Measurements from ENCODE around the gene FBXL22. TPM values are rescaled to one million over a fixed set of nuclear protein-coding genes. Genes with fewer than 3 reads are reported as not detected.

The FBXL22 gene
- total and polyA plus RNA-seq, 2 donors (not counting 1 experiment from before 2014, with no cell fraction given), result 0.30 to 2.5 TPM

- H3K9me3 Mint-ChIP-seq (ENCODE audit: insufficient read depth), result no peaks in the 10 kb centered on the region
- no peak overlapping the region for H3K9ac ChIP-seq (ENCODE audit: low read length)
- no peak overlapping the region for H3K27ac ChIP-seq (ENCODE audit: low read length in 2 of 2)
- DNase-seq (no peak), ATAC-seq (ENCODE audit: low read depth) (no peak)
- H3K9me3 ChIP-seq (ENCODE audit: control extremely low read depth in 1 of 3, control insufficient read depth in 2 of 3, insufficient read depth in 1 of 3, low read length in 2 of 3), result no peaks in the 10 kb centered on the region
- TF ChIP-seq CTCF (IDR thresholded peaks at IDR 0.05) (no peak), EZH2 (IDR thresholded peaks at IDR 0.05; ENCODE audit: borderline replicate concordance, insufficient read depth, low read depth, low read length, poor library complexity, severe bottlenecking) (no peak)
- H3K27me3 Mint-ChIP-seq, result no peaks in the 10 kb centered on the region
- no peak overlapping the region for H3K4me2 ChIP-seq (replicated peaks; ENCODE audit: low read depth, low read length, poor library complexity, severe bottlenecking)
- no peak overlapping the region for H3K27ac Mint-ChIP-seq
- no peaks in the 10 kb centered on the region for H3K79me2 ChIP-seq (ENCODE audit: control insufficient read depth, insufficient read depth, low read length)
- 100% methylated on average over 1 of the region's 2 CpGs for WGBS (ENCODE audit: insufficient coverage)
- H2AFZ ChIP-seq (ENCODE audit: insufficient read depth, low read depth, low read length, poor library complexity, severe bottlenecking), result no peak overlapping the region
- H3K4me1 ChIP-seq (ENCODE audit: control insufficient read depth in 2 of 2, insufficient read depth in 2 of 2, low read length in 2 of 2), result peaks cover 0 to 3% of the 10 kb centered on the region in 2 donors
- peaks cover 4 to 79% of the 10 kb centered on the region in 2 experiments for H3K36me3 ChIP-seq (replicated peaks in 1 of 2; ENCODE audit: control extremely low read depth in 1 of 2, control insufficient read depth in 1 of 2, extremely low read depth in 1 of 2, insufficient read depth in 2 of 2, low read length in 1 of 2)
- ChIA-PET CTCF (no interaction called here), POLR2A (no interaction called here)
- no peaks in the 10 kb centered on the region for H3K27me3 ChIP-seq (replicated peaks in 1 of 4; ENCODE audit: control extremely low read depth in 1 of 4, control insufficient read depth in 3 of 4, insufficient read depth in 4 of 4, low read length in 3 of 4)
- H3K4me1 Mint-ChIP-seq, result peaks cover 7% of the 10 kb centered on the region
- intact Hi-C loops (cut with micrococcal nuclease), result no loop called here
- no peak overlapping the region for H3K4me3 ChIP-seq (ENCODE audit: control extremely low read depth in 1 of 5, extremely low read depth in 1 of 5, insufficient read depth in 1 of 5, low read depth in 2 of 5, low read length in 4 of 5)
- H4K20me1 ChIP-seq (ENCODE audit: control insufficient read depth, insufficient read depth, low read length, poor library complexity, severe bottlenecking), result no peaks in the 10 kb centered on the region
- H3K4me3 Mint-ChIP-seq, result no peak overlapping the region
These were observed 9.7 kb upstream of the FBXL22 start for GRCh38 chr15:63587527-63587926.

- Histone ChIP-seq H3K9me3 (ENCODE audit: control extremely low read depth in 1 of 3, control insufficient read depth in 2 of 3, insufficient read depth in 1 of 3, low read length in 2 of 3) (no peaks in the 10 kb centered on the region), H3K27me3 (replicated peaks in 1 of 4; ENCODE audit: control extremely low read depth in 1 of 4, control insufficient read depth in 3 of 4, insufficient read depth in 4 of 4, low read length in 3 of 4) (no peaks in the 10 kb centered on the region), H2AFZ (ENCODE audit: insufficient read depth, low read depth, low read length, poor library complexity, severe bottlenecking) (no peak overlapping the region), H3K9ac (ENCODE audit: low read length) (no peak overlapping the region), H3K27ac (ENCODE audit: low read length in 2 of 2) (no peak overlapping the region), H3K4me1 (ENCODE audit: control insufficient read depth in 2 of 2, insufficient read depth in 2 of 2, low read length in 2 of 2) (peaks cover 0 to 10% of the 10 kb centered on the region in 2 donors), H4K20me1 (ENCODE audit: control insufficient read depth, insufficient read depth, low read length, poor library complexity, severe bottlenecking) (no peaks in the 10 kb centered on the region), H3K4me2 (replicated peaks; ENCODE audit: low read depth, low read length, poor library complexity, severe bottlenecking) (no peak overlapping the region), H3K79me2 (ENCODE audit: control insufficient read depth, insufficient read depth, low read length) (no peaks in the 10 kb centered on the region), H3K36me3 (replicated peaks in 1 of 2; ENCODE audit: control extremely low read depth in 1 of 2, control insufficient read depth in 1 of 2, extremely low read depth in 1 of 2, insufficient read depth in 2 of 2, low read length in 1 of 2) (peaks cover 4 to 76% of the 10 kb centered on the region in 2 experiments), H3K4me3 (ENCODE audit: control extremely low read depth in 1 of 5, extremely low read depth in 1 of 5, insufficient read depth in 1 of 5, low read depth in 2 of 5, low read length in 4 of 5) (no peak overlapping the region)
- no peak for ATAC-seq (ENCODE audit: low read depth)
- ChIA-PET POLR2A (no interaction called here), CTCF (no interaction called here)
- no peak for TF ChIP-seq EZH2 (IDR thresholded peaks at IDR 0.05; ENCODE audit: borderline replicate concordance, insufficient read depth, low read depth, low read length, poor library complexity, severe bottlenecking)
- TF ChIP-seq CTCF (IDR thresholded peaks at IDR 0.05), result no peak
- H3K4me3 Mint-ChIP-seq, result no peak overlapping the region
- DNase-seq, result no peak
- H3K27me3 Mint-ChIP-seq, result no peaks in the 10 kb centered on the region
- intact Hi-C loops (cut with micrococcal nuclease), result no loop called here
- H3K4me1 Mint-ChIP-seq, result peaks cover 15% of the 10 kb centered on the region
- H3K27ac Mint-ChIP-seq, result peak overlapping the region; percentile 26
- WGBS (ENCODE audit: insufficient coverage), result 97% methylated on average over 5 of the region's 6 CpGs
- H3K9me3 Mint-ChIP-seq (ENCODE audit: insufficient read depth), result no peaks in the 10 kb centered on the region
These were observed 8.4 kb upstream of the FBXL22 start for GRCh38 chr15:63588826-63589225.
